Measurements from ENCODE around the gene EXOSC7.
"Not testable (repeated sequence)": the region's sequence is repeated elsewhere in the genome, so short reads cannot be mapped to it uniquely, and the experiment has no call there.

EXOSC7 gene

DNA sequence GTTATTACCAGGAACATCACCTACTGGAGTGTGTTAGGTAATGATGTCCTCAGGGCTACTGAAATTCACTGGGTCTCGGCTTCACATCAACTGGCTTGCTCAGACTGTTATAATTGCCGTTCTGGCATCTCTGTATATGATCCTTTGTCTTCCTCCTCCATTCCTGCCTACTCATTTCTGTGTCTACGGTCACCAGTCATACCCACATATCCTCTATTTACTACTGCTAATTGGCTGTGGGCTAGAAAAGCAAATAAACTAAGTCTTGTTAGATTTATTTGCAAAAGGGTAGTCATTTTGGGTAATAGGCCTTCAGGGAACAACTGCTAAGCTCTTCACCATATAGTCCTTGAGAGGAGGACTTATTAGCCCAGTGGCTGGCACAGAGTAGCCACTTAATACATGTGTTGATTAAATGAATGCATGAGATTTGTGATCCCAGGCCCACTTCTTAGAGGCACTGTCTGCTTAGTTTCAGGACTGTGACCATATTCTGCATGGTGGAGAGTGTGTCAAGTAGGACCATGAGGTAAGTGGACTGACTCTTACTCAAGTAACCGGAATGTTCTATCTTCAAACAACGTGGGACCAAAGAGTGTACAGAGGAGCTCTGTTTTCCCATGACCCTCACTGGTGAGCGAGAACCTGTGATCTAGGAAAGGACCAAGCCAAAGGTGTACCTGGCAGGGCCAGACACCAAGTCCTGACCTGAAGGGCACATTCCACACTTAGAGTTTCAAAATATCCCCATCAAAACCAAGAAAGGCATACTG, 13.2 kb upstream of the EXOSC7 start:
- no peak for DNase-seq (ENCODE audit: low read depth in 3 of 3)

DNA sequence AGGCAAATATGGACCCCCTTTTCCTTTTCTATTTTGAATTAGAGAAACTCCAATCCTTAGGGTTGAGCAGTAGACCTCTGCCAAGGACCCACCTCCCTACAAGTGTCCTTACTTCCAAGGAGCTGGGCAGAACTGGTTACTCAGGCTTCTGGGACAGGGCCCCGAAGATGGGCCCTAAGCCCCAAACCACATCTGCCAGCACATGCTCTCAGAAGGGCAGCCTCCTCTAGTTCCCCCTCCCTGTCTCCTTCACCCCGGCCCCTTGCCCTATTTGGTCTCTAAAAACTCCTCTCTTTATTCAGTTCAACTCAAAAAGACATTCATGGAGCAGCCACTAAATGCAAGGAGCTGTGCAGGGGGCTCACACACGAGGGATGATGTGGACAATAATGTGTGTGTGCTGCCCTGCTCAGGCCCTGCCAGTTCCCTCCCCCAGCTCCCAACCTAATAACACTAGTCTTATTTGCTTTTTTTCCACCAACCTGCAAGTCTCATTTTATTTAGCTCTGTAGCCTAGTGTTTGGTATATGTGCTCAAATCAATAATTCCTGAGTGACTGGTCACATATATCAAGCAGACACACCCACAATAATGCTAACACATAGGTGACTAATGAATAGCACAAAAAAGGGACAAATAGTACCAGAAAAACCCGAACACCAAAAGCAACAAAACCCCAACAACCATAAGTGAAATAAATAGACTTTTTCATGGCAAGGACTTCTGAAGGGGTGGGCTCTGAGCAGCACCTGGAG, 12.3 kb upstream of the EXOSC7 start:
- DNase-seq (ENCODE audit: low read depth in 3 of 3), result no peak

DNA sequence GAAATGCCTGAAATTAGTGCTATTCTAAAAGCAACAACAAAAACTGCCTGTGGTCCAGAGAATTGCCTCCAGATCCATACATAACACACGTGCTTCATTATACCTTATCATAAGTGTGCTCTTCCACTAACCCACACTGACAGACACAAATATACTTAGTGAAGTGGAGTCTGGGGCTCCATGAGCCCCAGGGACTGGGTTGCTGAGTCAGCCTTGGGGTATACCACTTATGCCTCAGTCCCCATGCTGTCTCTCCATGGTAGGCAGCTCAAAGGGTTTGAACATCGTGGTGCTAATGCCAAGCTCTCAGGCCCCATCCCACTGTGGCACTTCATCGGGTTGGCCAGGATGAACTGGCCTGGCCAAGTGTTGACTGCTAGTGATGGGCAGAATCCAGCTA, 10.9 kb upstream of the EXOSC7 start:
- DNase-seq (ENCODE audit: low read depth in 3 of 3), result no peak

DNA sequence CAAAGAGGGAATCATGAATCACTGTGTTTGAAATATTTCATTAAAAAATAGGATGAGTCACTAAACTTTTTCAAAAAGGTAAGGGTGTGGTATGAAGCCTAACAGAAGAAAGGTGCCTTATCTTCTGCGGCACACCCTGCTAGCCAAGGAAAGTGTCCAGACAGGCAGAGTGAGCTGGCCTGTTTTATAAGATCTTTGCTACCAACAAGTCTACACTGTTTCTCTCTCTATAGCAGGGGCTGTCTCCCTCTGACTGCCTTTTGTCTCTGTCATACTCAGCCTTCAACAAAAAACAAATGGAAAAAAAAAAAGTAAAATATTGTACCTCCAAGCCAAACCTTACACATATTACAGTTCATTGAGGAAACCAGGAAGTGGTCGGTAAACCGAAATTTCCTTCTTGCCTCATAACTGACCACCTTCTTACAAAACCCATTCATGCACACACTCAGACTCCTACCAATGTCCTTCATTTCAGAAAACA, 9.2 kb upstream of the EXOSC7 start:
- DNase-seq (ENCODE audit: low read depth in 3 of 3), result no peak

DNA sequence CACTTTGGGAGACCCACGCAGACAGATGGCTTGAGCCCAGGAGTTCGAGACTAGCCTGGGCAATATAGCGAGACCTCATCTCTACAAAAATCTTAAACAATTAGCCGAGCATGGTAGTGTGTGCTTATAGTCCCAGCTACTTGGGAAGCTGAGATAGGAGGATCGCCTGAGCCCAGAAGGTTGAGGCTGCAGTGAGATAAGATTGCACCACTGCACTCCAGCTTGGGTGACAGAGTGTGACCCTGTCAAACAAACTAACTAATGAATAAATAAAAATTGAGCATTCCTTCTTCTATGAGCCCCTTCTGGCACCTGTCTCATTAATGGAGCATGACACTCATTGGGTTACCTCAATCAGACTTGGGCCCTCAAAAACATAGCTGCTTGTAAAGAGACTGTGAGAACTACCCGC, 7.6 kb upstream of the EXOSC7 start:
- no peak for DNase-seq (ENCODE audit: low read depth in 3 of 3)

DNA sequence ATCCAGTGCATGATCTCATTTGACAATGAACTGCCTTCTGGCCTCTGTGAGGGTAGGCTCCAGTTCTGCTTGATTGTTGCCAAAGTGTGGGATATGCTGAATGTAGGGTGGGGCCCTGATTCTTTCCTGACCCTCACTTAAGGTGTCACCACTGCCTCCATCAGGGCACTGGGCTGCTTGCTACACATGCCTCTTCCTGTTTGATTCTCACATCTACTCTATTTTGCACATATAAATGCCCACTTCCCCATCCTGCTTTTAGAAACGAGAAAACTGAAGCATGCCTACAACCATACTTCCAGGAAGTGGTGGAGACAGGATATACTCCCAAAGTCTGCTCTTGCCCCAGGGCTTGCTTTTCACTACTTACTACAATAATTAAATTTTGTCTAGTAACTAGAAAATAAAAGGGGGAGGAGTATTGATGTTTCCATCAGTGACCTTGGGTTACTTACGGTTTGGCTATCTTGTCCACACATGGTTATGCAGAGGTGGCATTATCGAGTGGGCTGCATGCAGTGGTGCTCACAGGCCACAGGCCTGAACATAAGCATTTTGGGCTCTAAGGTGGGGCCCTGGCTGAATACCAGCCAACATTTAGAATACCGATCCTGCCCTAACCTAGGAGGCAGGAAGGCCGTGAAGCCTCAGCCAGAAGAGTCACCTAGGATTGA, 6.8 kb upstream of the EXOSC7 start:
- DNase-seq (ENCODE audit: low read depth in 3 of 3), result no peak

DNA sequence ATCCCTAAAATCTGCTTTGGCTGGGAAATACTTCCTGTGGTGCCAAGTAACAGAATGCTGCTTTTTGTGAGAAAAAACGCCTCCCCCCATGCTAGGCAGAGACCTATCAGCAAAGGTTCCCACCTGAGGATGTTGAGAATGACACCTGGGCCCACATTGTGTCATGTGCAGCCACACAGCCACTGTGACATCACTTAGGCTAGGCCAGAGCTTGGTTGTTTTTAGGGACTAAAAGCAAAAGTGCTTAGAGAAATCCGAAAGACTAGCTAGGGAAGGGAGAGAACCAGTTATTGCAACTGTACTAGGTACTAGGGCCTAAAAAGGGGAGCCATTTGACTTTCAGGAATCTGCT, 6.2 kb upstream of the EXOSC7 start:
- DNase-seq (ENCODE audit: low read depth in 3 of 3), result no peak

DNA sequence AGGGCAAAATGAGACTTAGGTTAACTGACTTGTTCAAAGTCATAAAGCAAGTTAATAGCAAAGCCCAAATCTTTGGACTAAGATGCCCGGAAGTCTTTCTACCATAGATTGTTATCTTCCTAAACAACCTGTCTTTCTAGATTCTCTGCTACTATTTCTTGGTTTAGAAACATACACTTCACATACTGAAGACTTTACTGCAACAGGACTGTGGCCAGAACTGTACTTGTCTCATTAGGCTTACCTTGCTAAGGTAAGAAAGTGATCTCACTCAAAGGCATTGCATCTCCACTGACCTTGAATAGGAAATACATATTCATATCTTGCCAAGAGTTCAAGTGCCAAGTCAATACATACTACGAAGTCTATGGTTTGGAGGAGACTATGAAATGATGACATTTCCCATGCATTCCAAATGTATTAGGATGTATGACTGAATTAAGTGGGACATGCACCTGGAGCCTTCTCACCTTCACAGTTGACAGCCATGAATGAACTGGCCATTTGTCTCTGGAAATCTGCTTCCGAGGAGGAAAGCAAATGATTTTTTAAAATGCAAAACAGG, 5.0 kb upstream of the EXOSC7 start:
- no peak for DNase-seq (ENCODE audit: low read depth in 3 of 3)

DNA sequence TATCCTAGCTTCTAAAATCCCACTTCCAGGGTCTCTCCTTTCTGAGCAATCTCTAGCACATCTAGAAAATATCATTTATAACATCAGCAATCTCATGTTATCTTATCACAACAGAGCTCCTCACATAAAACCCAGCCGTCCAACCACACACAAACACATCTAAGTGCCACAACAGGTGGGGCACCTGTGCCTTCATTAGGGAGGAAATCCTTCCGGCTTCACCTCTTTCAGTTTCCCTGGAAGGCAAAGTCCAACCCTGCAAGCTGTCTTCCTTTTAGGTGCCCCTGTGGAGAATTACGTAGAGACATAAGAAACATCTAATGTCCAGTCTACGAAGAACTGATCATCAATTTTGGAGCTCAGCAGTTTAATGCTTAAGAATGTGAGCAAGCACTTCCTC, 1.6 kb upstream of the EXOSC7 start:
- no peak for DNase-seq (ENCODE audit: low read depth in 3 of 3)

DNA sequence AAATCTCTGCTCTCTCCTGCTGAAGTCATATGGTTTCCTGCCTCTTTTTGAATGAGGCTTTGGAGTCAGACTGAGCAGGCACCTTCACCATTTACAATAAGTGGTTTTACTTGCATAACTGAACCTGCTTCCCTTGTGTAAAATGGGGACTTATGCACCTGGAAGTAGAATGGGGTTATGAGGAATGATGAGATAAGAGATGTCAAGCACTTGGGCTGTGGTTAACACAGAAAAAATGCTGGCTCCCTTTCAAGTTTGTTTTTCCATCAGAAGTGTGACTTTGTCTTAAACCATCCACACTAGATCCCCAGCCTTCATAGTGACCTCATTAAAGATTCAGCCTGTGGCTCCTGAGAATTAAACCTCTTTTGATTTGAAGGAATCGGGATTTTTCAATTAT, 5.2 kb downstream of the EXOSC7 start:
- DNase-seq (ENCODE audit: low read depth in 3 of 3), result no peak

DNA sequence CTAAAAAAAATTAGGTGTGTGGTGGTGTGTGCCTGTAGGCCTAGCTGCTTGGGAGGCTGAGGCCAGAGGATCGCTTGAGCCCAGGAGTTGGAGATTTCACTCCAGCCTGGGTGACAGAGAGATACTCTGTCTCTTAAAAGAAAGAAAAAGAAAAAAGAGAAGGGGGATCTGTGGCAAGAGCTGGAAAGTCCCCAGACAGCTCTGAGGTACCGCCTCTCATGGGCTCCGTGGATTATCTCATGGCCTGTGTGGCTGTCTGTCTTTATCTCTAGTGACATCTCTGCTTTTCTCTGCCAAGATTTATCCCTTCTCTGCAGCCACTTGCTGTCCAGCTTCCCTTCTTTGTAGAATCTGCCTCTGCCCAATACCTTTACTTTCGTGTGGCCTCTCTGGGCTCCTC, 5.7 kb downstream of the EXOSC7 start:
- DNase-seq (ENCODE audit: low read depth in 3 of 3), result no peak

DNA sequence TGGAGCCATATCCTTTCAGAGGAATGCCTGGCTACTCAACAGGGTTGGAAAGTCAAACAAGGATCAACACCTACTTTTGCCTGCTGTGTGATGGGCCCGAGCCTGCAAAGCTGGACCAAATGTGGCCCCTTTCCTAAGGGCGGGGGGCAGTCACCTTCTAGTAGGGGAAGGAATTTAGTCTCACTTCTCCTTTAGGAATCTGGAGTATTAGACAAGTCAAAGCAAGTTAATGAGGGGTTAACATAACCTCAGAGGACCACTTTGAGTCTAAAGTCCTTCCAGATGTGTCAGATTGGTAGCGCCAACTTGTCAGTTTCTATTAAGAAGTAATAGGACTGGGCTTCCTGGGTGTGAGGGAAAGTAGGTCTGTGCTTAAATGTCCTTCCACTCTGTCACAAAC, 6.8 kb downstream of the EXOSC7 start:
- no peak for DNase-seq (ENCODE audit: low read depth in 3 of 3)

DNA sequence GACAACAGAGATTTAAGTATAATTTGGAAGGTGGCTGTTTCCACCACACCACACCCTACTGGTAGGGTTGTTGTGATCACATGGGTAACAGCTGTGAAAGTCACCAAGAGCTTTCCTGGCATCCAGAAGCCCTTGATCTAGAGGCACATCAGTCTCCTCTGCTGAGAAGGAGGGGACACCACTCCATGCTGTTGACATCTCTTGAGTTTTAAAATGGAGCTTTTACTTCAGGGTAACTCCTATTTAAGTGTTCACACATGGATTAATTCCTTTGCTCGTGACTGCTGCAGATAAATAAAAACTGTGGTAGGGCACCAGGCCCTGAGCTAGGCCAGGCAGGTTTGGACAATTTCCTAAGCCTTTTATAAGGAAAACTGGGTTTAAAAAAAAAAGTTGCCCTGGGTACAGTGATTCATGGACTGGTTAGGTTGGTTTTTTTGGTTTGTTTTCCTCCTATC, 7.5 kb downstream of the EXOSC7 start:
- DNase-seq (ENCODE audit: low read depth in 3 of 3), result no peak

DNA sequence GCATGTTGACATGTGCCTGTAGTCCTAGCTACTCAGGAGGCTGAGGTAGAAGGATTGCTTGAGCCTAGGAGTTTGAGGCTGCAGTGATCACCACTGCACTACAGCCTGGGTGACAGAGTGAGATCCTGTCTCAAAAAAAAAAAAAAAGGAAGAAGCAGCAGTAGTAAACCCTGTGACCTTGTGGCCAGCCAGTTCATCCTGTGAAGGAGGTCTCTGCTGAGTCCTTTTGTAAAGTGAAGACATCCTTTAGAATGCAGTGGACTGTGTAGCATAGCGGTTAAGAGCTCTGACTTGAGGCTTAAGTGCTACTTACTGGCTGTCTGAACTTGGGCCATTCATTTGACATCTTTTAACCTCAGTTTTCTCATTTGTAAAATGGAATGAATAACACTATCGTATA, 8.3 kb downstream of the EXOSC7 start:
- DNase-seq (ENCODE audit: low read depth in 3 of 3), result no peak

DNA sequence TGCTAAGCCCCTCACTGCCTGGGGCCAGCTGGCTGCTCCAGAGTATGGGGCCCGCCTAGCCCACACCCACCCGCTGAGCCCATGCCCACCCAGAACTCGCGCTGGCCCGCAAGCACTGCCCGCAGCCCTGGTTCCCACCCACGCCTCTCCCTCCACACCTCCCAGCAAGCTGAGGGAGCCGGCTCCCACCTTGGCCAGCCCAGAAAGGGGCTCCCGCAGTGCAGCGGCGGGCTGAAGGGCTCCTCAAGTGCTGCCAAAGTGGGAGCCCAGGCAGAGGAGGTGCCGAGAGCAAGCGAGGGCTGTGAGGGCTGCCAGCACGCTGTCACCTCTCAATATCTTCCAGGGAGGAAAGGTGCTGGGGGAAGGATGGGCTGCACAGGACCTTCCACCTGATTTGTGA, 10.3 kb downstream of the EXOSC7 start:
- DNase-seq (ENCODE audit: low read depth in 3 of 3), result not testable (repeated sequence)

DNA sequence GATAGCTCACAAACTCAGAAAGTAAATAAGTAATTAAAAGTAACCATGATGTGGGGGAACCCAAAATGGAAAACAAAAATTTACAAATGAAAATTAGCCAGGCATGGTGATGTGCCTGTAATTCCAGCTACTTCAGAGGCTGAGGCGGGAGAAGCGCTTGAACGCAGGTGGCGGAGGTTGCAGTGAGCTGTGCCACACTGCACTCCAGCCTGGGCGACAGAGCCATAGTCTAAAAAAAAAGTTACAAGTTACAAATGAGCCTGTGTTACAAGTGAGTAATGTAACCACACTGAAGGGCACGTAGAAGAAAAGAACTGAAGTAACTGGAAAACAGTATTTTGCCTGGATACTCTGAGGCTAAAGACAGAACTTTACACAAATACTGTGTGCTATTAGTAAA, 11.3 kb downstream of the EXOSC7 start:
- no peak for DNase-seq (ENCODE audit: low read depth in 3 of 3)

DNA sequence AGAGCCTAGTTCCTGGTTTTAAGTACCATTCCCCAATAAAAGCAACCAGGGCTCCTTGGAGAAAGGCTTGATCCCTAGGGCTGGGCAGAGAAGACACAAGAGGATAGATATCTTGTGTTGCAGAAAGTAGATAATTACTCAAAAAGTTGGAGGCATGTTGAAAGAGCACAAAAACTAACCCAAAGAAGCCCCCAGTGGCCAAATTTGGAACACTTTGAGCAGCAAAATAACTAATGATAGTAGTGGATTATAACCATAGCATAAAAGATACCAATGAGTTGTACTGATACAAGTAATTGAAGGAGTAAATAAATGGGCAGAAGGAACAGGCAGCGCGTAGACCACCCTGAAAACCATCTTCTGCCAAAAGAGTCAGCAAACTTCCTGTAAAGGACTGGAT, 12.0 kb downstream of the EXOSC7 start:
- no peak for DNase-seq (ENCODE audit: low read depth in 3 of 3)

DNA sequence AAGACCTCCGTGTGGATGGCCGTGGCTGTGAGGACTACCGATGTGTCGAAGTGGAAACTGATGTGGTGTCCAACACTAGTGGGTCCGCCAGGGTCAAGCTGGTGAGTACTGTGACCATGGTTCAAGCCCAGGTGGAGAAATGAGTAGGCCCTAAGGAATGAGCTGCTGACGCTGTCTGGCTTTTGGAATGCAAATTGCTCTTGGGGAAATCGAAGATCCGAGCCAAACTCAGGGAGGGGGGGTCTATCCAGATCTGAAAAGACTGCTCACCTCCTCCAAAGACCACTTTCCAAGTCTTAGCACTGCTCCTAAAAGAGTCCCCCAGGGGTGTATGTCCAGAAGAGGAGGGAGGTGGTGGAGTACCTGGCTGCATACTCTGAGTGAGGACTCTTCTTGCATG, 13.1 kb downstream of the EXOSC7 start:
- no peak for DNase-seq (ENCODE audit: low read depth in 3 of 3)

DNA sequence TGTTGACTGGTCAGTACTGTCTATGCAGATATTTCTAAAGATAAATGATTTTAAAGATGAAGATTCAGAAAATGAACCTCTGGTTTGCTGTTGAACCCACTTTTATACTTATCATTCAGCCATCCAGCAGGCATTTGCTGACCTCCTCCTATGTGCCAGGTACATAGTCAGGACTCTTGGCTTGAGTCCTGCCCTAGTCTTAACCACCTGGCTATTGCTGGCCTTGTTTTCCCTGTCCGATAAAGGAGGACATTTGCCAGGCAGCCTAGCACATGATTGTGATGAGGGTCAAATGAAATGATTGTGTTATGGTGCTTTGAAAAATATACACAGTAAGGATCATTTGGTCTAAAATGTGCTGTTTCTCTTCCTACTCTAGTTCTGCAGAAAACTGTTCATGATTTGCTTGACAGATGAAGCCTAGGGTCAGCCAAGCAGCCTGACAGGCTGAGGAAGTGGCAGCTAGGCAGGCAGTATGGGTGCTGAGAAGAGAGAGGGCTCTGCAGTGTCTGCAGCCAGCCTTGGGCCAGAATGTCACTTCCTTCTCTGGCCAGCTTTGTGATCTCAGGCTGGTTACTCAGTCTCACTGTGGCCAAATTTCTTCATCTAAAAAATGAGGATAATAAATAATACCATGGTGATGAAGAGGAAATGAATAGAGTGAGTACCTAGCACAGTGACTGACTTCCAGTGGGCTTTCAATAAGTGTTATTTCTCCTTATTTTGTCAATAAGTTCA, 13.8 kb downstream of the EXOSC7 start:
- DNase-seq (ENCODE audit: low read depth in 3 of 3), result no peak

DNA sequence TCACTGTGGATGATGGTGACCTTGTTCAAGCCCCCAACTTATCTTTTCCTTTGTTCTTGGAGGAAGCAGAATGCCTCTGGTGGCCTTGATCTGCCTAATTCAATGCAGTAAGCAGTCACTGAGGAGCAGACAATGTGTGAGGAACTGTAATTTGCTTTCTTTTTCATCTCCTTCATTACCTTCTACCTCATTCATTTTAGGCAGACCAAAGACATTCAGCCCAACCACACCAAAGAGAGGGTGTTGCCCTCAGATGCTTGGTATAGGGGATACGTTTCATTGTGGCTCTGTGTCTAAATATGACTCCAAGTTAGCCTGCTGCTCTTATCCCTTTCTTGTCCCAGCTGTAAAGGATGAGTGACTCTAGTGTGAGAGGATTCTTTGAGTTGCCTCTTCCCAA, 15.3 kb downstream of the EXOSC7 start:
- DNase-seq (ENCODE audit: low read depth in 3 of 3), result no peak

DNA sequence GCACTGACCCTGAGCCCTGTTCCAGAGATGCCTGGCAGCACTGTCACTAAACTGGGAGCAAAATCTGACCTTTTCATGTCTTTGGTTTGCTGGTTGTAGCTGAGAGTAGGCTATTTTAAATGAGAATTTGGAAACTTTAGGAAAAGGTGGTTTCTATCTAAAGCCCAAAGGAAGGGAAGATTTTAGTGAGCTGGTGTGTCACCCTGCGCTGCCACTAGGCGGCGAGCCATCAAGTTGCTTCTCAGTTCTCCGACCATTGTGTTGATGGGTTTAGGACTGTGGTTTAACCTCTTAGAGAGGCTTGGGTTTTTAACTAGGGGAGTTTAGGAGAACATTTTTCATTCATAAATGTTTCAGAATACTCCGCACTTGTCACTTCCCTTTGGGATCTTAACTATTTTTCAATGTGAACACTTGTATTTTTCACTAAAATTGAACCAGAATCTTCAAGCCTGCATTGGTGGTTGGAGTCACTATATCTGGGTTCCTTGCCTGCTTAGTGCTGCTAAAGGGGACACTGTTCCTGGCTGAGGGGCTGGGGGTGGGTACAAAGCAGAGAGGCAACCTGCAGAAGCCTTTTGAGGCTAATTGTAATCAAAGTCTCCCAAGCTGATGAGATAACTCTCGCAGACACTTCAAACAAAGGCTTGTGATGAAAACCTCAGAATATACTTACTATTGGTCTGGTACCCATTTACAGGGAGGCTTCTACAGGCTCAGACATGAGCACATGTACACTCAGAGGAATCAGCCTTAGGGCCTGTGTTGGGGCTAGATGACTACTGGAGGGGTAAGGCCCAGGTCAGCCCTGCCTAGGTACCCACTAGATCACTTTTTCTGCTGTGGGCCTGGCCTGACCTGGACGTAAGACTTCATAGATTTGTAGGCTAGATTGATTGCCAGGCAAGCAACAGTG, 16.8 kb downstream of the EXOSC7 start:
- no peak for DNase-seq (ENCODE audit: low read depth in 3 of 3)

Measured in stimulated activated CD4-positive, alpha-beta T cell treated with anti-CD3 and anti-CD28 coated beads, TNF-alpha, amount 100 ng/mL, for 4 hours (primary cell).